ENCODE results near the gene AMPD3. TPM values are rescaled to one million over a fixed set of nuclear protein-coding genes. Genes with fewer than 3 reads are reported as not detected.
A peak's percentile ranks its signal among the peaks of the same experiment; 100 is the strongest.

AMPD3 gene
- total and polyA plus RNA-seq, 2 of the 13 experiments (the other 11 are each of a cell fraction or from before 2014, with no cell fraction given) = 0.33 to 2.3 TPM

DNA sequence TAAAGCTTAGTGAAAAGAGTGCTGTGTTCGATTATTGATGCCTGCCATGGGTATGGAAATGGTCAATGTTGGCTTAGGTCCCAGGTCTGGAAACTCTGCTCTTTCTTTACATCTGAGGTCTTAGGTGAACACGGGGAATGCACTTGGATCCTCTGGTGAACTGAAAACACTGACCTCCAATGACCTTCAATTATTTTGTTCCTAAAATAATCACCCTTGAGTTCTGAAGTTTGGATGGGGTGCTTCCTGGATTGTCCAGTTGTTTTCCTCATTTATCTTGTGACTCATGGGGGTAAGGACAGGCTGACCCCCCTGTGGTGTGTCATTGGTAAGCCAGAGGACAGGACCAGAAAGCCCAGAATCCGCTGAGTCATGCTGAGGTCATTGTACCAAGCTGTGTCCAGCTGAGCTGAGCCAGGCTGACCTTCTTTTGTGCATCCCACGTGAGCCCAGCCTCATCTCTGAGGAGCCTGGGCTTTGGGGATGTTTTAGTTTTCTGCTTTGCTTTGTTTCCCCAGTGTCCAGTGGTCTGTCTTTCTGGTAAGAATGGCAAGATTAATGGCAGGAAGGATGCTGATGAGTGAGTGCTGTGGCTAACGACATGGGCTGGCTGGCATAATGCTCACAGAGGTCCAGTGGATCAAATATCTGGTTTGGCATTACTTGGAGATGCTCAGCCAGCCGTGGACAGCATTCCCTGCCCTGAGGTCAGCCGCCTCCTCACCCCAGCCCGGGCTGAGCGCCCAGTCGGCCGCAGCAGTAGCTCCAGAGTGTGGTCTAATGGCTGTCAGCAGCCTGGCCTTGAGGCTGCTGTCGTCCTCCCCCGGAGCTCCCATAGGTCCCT is 35.6 kb downstream of the AMPD3 start:
- DNase-seq (ENCODE audit: low spot score) (peak; percentile 68), ATAC-seq (peak; percentile 60), FAIRE-seq (no peak)
- Histone ChIP-seq H3K9ac (ENCODE audit: insufficient read depth, low read depth, low read length) (no peak overlapping the region), H3K9me3 (ENCODE audit: low read length) (no peaks in the 10 kb centered on the region), H3K27ac (ENCODE audit: extremely low read length, insufficient read depth, low read length) (no peak overlapping the region), H3K27me3 (ENCODE audit: control insufficient read depth in 1 of 2, insufficient read depth in 2 of 2, low read length in 2 of 2) (no peaks in the 10 kb centered on the region), H3K79me2 (ENCODE audit: insufficient read depth, low read length) (no peaks in the 10 kb centered on the region), H3K4me2 (ENCODE audit: low read depth, low read length) (no peak overlapping the region), H4K20me1 (ENCODE audit: insufficient read depth, low read length) (no peaks in the 10 kb centered on the region), H3K4me1 (ENCODE audit: insufficient read depth, low read length) (peaks cover 21% of the 10 kb centered on the region), H3K36me3 (replicated peaks in 1 of 2; ENCODE audit: control insufficient read depth in 1 of 2, insufficient read depth in 2 of 2, low read length in 2 of 2) (no peaks in the 10 kb centered on the region), H3K4me3 (replicated peaks in 1 of 3; ENCODE audit: insufficient read depth in 1 of 3, low read depth in 2 of 3, low read length in 3 of 3) (no peak overlapping the region), H2AFZ (ENCODE audit: low read length) (no peak overlapping the region)
- CTCF ChIA-PET (ENCODE audit: low intra/inter-chr PET ratio, low total read pairs) = no interaction called here
- WGBS (ENCODE audit: low lambda C conversion rate) = 43% methylated on average over 5 of the region's 13 CpGs
- intact Hi-C loops (cut with micrococcal nuclease; ENCODE audit: unreplicated experiment) = no loop called here
- POLR2A ChIA-PET = interaction anchor here (1.5 kb wide), 1 partner anchor 50 kb away, joined by 3 read pairs; the partner anchor contains the start of gene RNF141
- no TSS peak for BruUV-seq (replicated peaks)
- in situ Hi-C loops (cut with HindIII; ENCODE audit: extremely low pct_ligation_motif_present, low pct_unique_long_range_greater_than_20kb) = no loop called here
- TF ChIP-seq, protein P1, sequence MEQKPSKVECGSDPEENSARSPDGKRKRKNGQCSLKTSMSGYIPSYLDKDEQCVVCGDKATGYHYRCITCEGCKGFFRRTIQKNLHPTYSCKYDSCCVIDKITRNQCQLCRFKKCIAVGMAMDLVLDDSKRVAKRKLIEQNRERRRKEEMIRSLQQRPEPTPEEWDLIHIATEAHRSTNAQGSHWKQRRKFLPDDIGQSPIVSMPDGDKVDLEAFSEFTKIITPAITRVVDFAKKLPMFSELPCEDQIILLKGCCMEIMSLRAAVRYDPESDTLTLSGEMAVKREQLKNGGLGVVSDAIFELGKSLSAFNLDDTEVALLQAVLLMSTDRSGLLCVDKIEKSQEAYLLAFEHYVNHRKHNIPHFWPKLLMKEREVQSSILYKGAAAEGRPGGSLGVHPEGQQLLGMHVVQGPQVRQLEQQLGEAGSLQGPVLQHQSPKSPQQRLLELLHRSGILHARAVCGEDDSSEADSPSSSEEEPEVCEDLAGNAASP (CRISPR knock-in tag; IDR thresholded peaks at IDR 0.05; ENCODE audit: borderline replicate concordance) = peak; percentile 27; the same call in 1 of the 2 replicates
- TF ChIP-seq, protein P2, sequence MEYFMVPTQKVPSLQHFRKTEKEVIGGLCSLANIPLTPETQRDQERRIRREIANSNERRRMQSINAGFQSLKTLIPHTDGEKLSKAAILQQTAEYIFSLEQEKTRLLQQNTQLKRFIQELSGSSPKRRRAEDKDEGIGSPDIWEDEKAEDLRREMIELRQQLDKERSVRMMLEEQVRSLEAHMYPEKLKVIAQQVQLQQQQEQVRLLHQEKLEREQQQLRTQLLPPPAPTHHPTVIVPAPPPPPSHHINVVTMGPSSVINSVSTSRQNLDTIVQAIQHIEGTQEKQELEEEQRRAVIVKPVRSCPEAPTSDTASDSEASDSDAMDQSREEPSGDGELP (IDR thresholded peaks at IDR 0.05; ENCODE audit: borderline replicate concordance, low read depth) = peak; percentile 54; the same call in 1 of the 2 replicates
- TF ChIP-seq CREB1 (IDR thresholded peaks at IDR 0.05) (no peak), CREB1 (CRISPR knock-in tag; IDR thresholded peaks at IDR 0.05) (no peak), FOSL2 (CRISPR knock-in tag; IDR thresholded peaks at IDR 0.05) (peak; percentile 88), TFE3 (CRISPR knock-in tag; IDR thresholded peaks at IDR 0.05) (0 out of 2 replicates have a peak, but pooled peaks have one; percentile 23), NFE2 (CRISPR knock-in tag; IDR thresholded peaks at IDR 0.05) (peak; percentile 88; the same call in 1 of the 2 replicates), ZNF484 (CRISPR knock-in tag; IDR thresholded peaks at IDR 0.05; ENCODE audit: borderline replicate concordance, low read depth) (no peak), FOSL1 (CRISPR knock-in tag; IDR thresholded peaks at IDR 0.05; ENCODE audit: borderline replicate concordance) (0 out of 2 replicates have a peak, but pooled peaks have one; percentile 46), NFE2L1 (CRISPR knock-in tag; IDR thresholded peaks at IDR 0.05; ENCODE audit: borderline replicate concordance) (0 out of 2 replicates have a peak, but pooled peaks have one; percentile 35), NFE2L2 (IDR thresholded peaks at IDR 0.05; ENCODE audit: low read length) (peak; percentile 99), PITX1 (CRISPR knock-in tag; IDR thresholded peaks at IDR 0.05) (no peak), EP300 (IDR thresholded peaks at IDR 0.05; ENCODE audit: low read depth in 2 of 2, low read length in 2 of 2) (peak in 1 of 2 experiments; percentile 32; a peak in 1 of 4 replicates), EP300 (CRISPR knock-in tag; IDR thresholded peaks at IDR 0.05; ENCODE audit: borderline replicate concordance) (no peak), RARA (CRISPR knock-in tag; IDR thresholded peaks at IDR 0.05) (peak; percentile 37), ZNF629 (CRISPR knock-in tag; conservative IDR thresholded peaks at IDR 0.05) (no peak), MAFG (CRISPR knock-in tag; IDR thresholded peaks at IDR 0.05) (peak; percentile 91), MAFF (IDR thresholded peaks at IDR 0.05; ENCODE audit: low read depth, low read length) (peak; percentile 94)

Measured in HepG2 (cell line).